CD4-positive, alpha-beta T cell (primary cell): ENCODE measurements around the gene NNAT. TPM values are rescaled to one million over a fixed set of nuclear protein-coding genes. Genes with fewer than 3 reads are reported as not detected.

Experiments
- ATAC-seq: fragments of 200-7000 bp; cut with Tn5 transposase; one replicate; pipeline ENCODE4 v1.10.0; 2022; ENCODE audit warnings: mild to moderate bottlenecking; ENCODE audit not compliant: poor library complexity
- CTCF ChIA-PET: fragments of 350-600 bp; sonication (Branson Sonifier 250); formaldehyde crosslinking; loops from one replicate; lab custom pipeline; 2021; ENCODE audit warnings: antibody characterized with exemption, inconsistent platforms; lab: Charles Lee
- POLR2A ChIA-PET: fragments of 350-600 bp; sonication (Branson Sonifier 250); formaldehyde crosslinking; loops from one replicate; lab custom pipeline; 2021; ENCODE audit warnings: antibody characterized with exemption, inconsistent platforms; lab: Charles Lee
- DNase-seq, 14 experiments: peaks; one replicate each; pipeline ENCODE4 v3.0.0-alpha.2; 2013 to 2020; ENCODE audit warnings: mixed read lengths in 2 of 14
- H3K27ac ChIP-seq, 2 donors: one replicate each; pipeline versions ENCODE4 v1.5.1 to v1.7.0; 2013; ENCODE audit warnings: low read length in 2 of 2, low read depth in 1 of 2, mild to moderate bottlenecking in 1 of 2
- H3K27me3 ChIP-seq, 2 experiments: 1 replicate in 1 of 2; 2 replicates in 1 of 2; pipeline versions ENCODE4 v1.6.1 to v1.7.0; 2013; ENCODE audit warnings: low read length in 2 of 2, control low read depth in 1 of 2, mild to moderate bottlenecking in 1 of 2, moderate library complexity in 1 of 2; ENCODE audit not compliant: insufficient read depth in 2 of 2, control insufficient read depth in 1 of 2
- H3K36me3 ChIP-seq: one replicate; pipeline ENCODE4 v1.6.1; 2013; ENCODE audit warnings: low read length, control low read depth; ENCODE audit not compliant: insufficient read depth
- H3K4me1 ChIP-seq: one replicate; pipeline ENCODE4 v1.6.1; 2013; ENCODE audit warnings: low read length, control low read depth; ENCODE audit not compliant: insufficient read depth
- H3K4me3 ChIP-seq: one replicate; pipeline ENCODE4 v1.5.1; 2013; ENCODE audit warnings: mild to moderate bottlenecking, low read length, moderate library complexity
- H3K9me3 ChIP-seq, 2 experiments: 1 replicate in 1 of 2; 2 replicates in 1 of 2; pipeline versions ENCODE4 v1.6.1 to v1.7.0; 2013; ENCODE audit warnings: low read length in 2 of 2, mild to moderate bottlenecking in 2 of 2, control low read depth in 1 of 2, moderate library complexity in 1 of 2; ENCODE audit not compliant: control insufficient read depth in 1 of 2, insufficient read depth in 1 of 2
- H3K27ac Mint-ChIP-seq: one replicate; pipeline ENCODE4 v1.8.0; 2020; ENCODE audit warnings: mixed read lengths
- H3K27me3 Mint-ChIP-seq: one replicate; pipeline ENCODE4 v1.8.0; 2021; ENCODE audit warnings: mixed read lengths
- H3K36me3 Mint-ChIP-seq: one replicate; pipeline ENCODE4 v1.8.0; 2021; ENCODE audit warnings: low read depth, mixed read lengths
- H3K4me1 Mint-ChIP-seq: one replicate; pipeline ENCODE4 v1.8.0; 2021; ENCODE audit warnings: low read depth, mixed read lengths
- H3K4me3 Mint-ChIP-seq: one replicate; pipeline ENCODE4 v1.8.0; 2020; ENCODE audit warnings: mild to moderate bottlenecking, mixed read lengths
- H3K9me3 Mint-ChIP-seq: one replicate; pipeline ENCODE4 v1.8.0; 2020; ENCODE audit warnings: mixed read lengths
- intact Hi-C, 2 experiments: fragments of 100-400 bp; cut with DNase I in 1 of 2; cut with micrococcal nuclease in 1 of 2; formaldehyde crosslinking; loops; one replicate each; pipeline versions ENCODE4 v1.15.1 to v1.9.0; 2023 to 2025; cut with DNase I, micrococcal nuclease
- total RNA-seq, 174 experiments: library from RNA in 2 of 174; stranded (reverse) in 2 of 174; gene quantifications; one replicate each; pipeline ENCODE4 v1.2.3 and lab custom pipeline; 2021 to 2026
- TF ChIP-seq, protein P1 (sequence below): fragments of 200-600 bp; IDR thresholded peaks from one replicate; pipeline ENCODE4 v1.8.0; 2022; ENCODE audit warnings: antibody characterized with exemption, mild to moderate bottlenecking

The NNAT gene
- total RNA-seq, 2 experiments from 2014 or later = not detected

GRCh38 chr20:37503256-37503927 lies 17.7 kb upstream of the NNAT start:
- no peak overlapping the region for H3K4me3 Mint-ChIP-seq
- DNase-seq (peak in 1 of 14 experiments; percentile 6), ATAC-seq (no peak)
- peaks cover 2% of the 10 kb centered on the region for H3K36me3 ChIP-seq
- POLR2A ChIA-PET = no interaction called here
- intact Hi-C loops = no loop called here
- no peak overlapping the region for H3K27ac Mint-ChIP-seq
- CTCF ChIA-PET = no interaction called here
- no peaks in the 10 kb centered on the region for H3K4me1 ChIP-seq
- no peaks in the 10 kb centered on the region for H3K27me3 Mint-ChIP-seq
- H3K27me3 ChIP-seq = no peaks in the 10 kb centered on the region
- H3K4me3 ChIP-seq = no peak overlapping the region
- TF ChIP-seq, protein P1, sequence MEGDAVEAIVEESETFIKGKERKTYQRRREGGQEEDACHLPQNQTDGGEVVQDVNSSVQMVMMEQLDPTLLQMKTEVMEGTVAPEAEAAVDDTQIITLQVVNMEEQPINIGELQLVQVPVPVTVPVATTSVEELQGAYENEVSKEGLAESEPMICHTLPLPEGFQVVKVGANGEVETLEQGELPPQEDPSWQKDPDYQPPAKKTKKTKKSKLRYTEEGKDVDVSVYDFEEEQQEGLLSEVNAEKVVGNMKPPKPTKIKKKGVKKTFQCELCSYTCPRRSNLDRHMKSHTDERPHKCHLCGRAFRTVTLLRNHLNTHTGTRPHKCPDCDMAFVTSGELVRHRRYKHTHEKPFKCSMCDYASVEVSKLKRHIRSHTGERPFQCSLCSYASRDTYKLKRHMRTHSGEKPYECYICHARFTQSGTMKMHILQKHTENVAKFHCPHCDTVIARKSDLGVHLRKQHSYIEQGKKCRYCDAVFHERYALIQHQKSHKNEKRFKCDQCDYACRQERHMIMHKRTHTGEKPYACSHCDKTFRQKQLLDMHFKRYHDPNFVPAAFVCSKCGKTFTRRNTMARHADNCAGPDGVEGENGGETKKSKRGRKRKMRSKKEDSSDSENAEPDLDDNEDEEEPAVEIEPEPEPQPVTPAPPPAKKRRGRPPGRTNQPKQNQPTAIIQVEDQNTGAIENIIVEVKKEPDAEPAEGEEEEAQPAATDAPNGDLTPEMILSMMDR = no peak
- no peaks in the 10 kb centered on the region for H3K4me1 Mint-ChIP-seq
- no peak overlapping the region for H3K27ac ChIP-seq
- no peaks in the 10 kb centered on the region for H3K9me3 ChIP-seq
- H3K36me3 Mint-ChIP-seq = no peaks in the 10 kb centered on the region
- H3K9me3 Mint-ChIP-seq = no peaks in the 10 kb centered on the region

GRCh38 chr20:37504404-37505096 lies 16.5 kb upstream of the NNAT start:
- CTCF ChIA-PET = no interaction called here
- Histone ChIP-seq H3K9me3 (no peaks in the 10 kb centered on the region), H3K27me3 (no peaks in the 10 kb centered on the region), H3K27ac (no peak overlapping the region), H3K36me3 (peaks cover 12% of the 10 kb centered on the region), H3K4me3 (no peak overlapping the region), H3K4me1 (no peaks in the 10 kb centered on the region)
- POLR2A ChIA-PET = no interaction called here
- TF ChIP-seq, protein P1 = no peak
- H3K4me1 Mint-ChIP-seq = no peaks in the 10 kb centered on the region
- peak in 1 of 14 experiments; percentile 22 for DNase-seq
- no peaks in the 10 kb centered on the region for H3K9me3 Mint-ChIP-seq
- ATAC-seq = no peak
- intact Hi-C loops = no loop called here
- no peaks in the 10 kb centered on the region for H3K27me3 Mint-ChIP-seq
- H3K36me3 Mint-ChIP-seq = peaks cover 4% of the 10 kb centered on the region
- no peak overlapping the region for H3K27ac Mint-ChIP-seq
- no peak overlapping the region for H3K4me3 Mint-ChIP-seq

DNA sequence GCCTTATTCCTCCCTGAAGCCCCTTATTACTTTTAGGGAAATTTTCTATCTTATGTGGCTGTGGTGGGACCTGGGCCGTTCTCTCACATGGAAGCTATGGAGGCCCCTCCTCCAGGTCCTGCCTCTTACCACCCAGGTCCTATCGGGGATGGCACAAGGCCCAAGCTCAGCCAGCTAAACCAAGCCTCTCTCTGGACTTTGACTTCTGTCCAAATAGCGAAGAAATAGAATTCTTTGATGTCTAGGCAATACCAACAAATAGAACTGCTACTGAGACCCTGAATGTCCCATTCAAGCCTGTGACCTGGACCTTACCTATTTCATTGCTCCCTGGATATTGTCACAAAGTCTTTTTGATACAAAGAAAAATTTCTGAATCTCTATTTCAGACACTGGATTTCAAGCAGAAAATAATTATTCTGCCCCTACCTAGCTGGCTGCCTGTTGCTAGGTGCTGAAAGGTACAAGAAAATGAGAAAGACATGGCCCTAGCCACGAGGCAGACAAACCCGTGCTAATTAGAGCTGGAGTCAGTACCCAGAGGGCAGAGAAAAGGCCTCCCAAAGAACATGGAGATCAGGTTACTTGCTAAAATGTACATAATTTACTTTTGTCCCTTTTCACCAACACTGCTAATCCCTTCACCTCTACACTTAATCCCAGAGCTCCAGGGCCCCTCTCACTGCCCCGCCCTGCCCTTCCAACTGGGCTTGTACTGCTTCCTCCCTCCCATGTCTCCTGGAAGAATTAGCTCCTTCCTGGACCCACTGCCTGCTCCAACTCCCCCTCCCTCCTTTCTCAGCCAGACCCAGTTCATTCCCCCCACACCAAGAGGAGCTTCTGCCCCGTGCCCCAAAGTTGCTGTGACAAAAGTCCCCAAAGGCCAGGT lies 15.5 kb upstream of the NNAT start:
- CTCF ChIA-PET = no interaction called here
- Mint-ChIP-seq H3K4me1 (no peaks in the 10 kb centered on the region), H3K27me3 (no peaks in the 10 kb centered on the region)

More for the DNA sequence above, 15.5 kb upstream of the NNAT start:
- peak in 1 of 14 experiments; percentile 7 for DNase-seq
- Histone ChIP-seq H3K27ac (no peak overlapping the region), H3K4me3 (no peak overlapping the region), H3K4me1 (no peaks in the 10 kb centered on the region), H3K27me3 (no peaks in the 10 kb centered on the region), H3K36me3 (peaks cover 12% of the 10 kb centered on the region), H3K9me3 (no peaks in the 10 kb centered on the region)
- TF ChIP-seq, protein P1 = no peak
- ATAC-seq = no peak
- Mint-ChIP-seq H3K27ac (no peak overlapping the region), H3K9me3 (no peaks in the 10 kb centered on the region), H3K36me3 (peaks cover 10% of the 10 kb centered on the region), H3K4me3 (no peak overlapping the region)
- intact Hi-C loops = no loop called here
- POLR2A ChIA-PET = no interaction called here
